Measurements from ENCODE around the gene DDX17. TPM values are rescaled to one million over a fixed set of nuclear protein-coding genes. Genes with fewer than 3 reads are reported as not detected.

The DDX17 gene
- total and polyA plus RNA-seq, 2 donors (not counting 1 experiment from before 2014, with no cell fraction given): 325 to 362 TPM

DNA sequence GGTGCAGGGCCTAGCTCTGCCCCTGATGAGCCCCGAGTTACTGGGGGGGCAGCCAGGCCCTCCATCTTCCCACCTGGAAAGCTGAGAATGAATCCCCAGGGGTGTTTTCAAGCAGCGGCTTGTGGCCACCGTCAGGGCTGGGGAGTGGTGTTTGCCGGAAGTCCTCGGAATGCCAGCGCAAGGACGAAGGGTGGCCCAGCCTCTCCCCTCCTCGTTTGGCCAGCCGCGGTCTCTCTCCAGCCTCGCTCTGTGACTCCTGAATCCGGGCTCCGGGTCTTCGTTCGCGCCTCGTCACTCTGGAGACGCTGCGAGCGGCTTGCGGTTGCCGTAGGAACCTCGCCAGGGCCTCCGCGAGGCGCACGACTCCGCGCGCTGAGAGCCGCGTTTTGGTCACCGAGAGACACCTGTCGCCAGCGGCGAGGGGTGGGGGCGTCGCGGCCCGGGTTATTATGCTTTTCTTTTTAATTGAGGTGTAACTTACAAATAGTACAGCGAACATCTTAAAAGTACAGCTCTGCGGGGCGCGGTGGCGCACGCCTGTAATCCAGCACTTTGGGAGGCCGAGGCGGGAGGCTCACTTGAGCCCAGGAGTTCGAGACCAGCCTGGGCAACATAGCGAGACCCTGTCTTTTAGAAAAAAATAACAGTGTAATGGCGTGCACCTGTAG lies 44.6 kb downstream of the DDX17 start:
- H3K27ac ChIP-seq (ENCODE audit: insufficient read depth, low read length): no peak overlapping the region
- H3K4me1 ChIP-seq (ENCODE audit: control insufficient read depth, extremely low read depth, insufficient read depth, low read length): peaks cover 2% of the 10 kb centered on the region
- no peak overlapping the region for H3K4me3 ChIP-seq (replicated peaks in 1 of 4; ENCODE audit: control extremely low read depth in 1 of 4, insufficient read depth in 1 of 4, low read depth in 3 of 4, low read length in 4 of 4)
- TF ChIP-seq CTCF (conservative IDR thresholded peaks at IDR 0.05 in 1 of 2, IDR thresholded peaks at IDR 0.05 in 1 of 2; ENCODE audit: low read depth in 1 of 2, low read length in 2 of 2) (no peak), EZH2 (IDR thresholded peaks at IDR 0.05; ENCODE audit: low read length, missing control alignments) (peak; percentile 50)
- peak overlapping the region; percentile 21 for H3K4me2 ChIP-seq (ENCODE audit: extremely low read depth, insufficient read depth, low read length)
- H2AFZ ChIP-seq (ENCODE audit: low read length): no peak overlapping the region
- H3K9me3 ChIP-seq (ENCODE audit: control insufficient read depth, insufficient read depth, low read depth, low read length): no peaks in the 10 kb centered on the region
- H3K9ac ChIP-seq (ENCODE audit: insufficient read depth, low read length): no peak overlapping the region
- H3K79me2 ChIP-seq (ENCODE audit: control insufficient read depth, insufficient read depth, low read length): no peaks in the 10 kb centered on the region
- H4K20me1 ChIP-seq (ENCODE audit: control insufficient read depth, extremely low read depth, insufficient read depth, low read length): no peaks in the 10 kb centered on the region
- no peaks in the 10 kb centered on the region for H3K36me3 ChIP-seq (ENCODE audit: control insufficient read depth, insufficient read depth, low read length)
- peaks cover 35% of the 10 kb centered on the region for H3K27me3 ChIP-seq (ENCODE audit: control insufficient read depth, insufficient read depth, low read length)
- peak; percentile 82 to 86 for DNase-seq (ENCODE audit: low read depth in 2 of 2)

GRCh38 chr22:38461057-38461413 lies 45.1 kb downstream of the DDX17 start:
- H3K36me3 ChIP-seq (ENCODE audit: control insufficient read depth, insufficient read depth, low read length): no peaks in the 10 kb centered on the region
- no peak overlapping the region for H2AFZ ChIP-seq (ENCODE audit: low read length)
- H4K20me1 ChIP-seq (ENCODE audit: control insufficient read depth, extremely low read depth, insufficient read depth, low read length): no peaks in the 10 kb centered on the region
- peaks cover 40% of the 10 kb centered on the region for H3K27me3 ChIP-seq (ENCODE audit: control insufficient read depth, insufficient read depth, low read length)
- no peak overlapping the region for H3K27ac ChIP-seq (ENCODE audit: insufficient read depth, low read length)
- H3K4me3 ChIP-seq (replicated peaks in 1 of 4; ENCODE audit: control extremely low read depth in 1 of 4, insufficient read depth in 1 of 4, low read depth in 3 of 4, low read length in 4 of 4): no peak overlapping the region
- no peaks in the 10 kb centered on the region for H3K79me2 ChIP-seq (ENCODE audit: control insufficient read depth, insufficient read depth, low read length)
- TF ChIP-seq CTCF (conservative IDR thresholded peaks at IDR 0.05 in 1 of 2, IDR thresholded peaks at IDR 0.05 in 1 of 2; ENCODE audit: low read depth in 1 of 2, low read length in 2 of 2) (no peak), EZH2 (IDR thresholded peaks at IDR 0.05; ENCODE audit: low read length, missing control alignments) (peak; percentile 2)
- H3K9ac ChIP-seq (ENCODE audit: insufficient read depth, low read length): no peak overlapping the region
- H3K9me3 ChIP-seq (ENCODE audit: control insufficient read depth, insufficient read depth, low read depth, low read length): no peaks in the 10 kb centered on the region
- H3K4me2 ChIP-seq (ENCODE audit: extremely low read depth, insufficient read depth, low read length): no peak overlapping the region
- no peaks in the 10 kb centered on the region for H3K4me1 ChIP-seq (ENCODE audit: control insufficient read depth, extremely low read depth, insufficient read depth, low read length)
- DNase-seq (ENCODE audit: low read depth in 2 of 2): no peak

DNA sequence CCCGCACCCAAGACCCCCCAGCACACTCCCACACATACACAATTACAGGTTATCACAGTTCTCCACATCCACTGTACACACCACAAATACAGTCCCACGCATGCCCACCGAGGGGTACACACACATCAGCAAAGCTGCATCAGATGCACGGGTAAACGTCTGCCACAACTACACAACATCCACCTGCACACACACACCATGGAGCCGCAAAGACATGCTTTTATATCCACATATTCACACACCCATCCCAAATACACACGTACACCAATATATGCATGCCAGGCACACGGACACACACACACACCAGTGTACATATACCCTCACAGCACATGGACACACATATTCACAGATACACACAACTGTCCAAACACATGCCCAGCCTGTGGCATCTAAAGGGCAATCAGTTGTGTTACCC lies 45.7 kb downstream of the DDX17 start:
- Histone ChIP-seq H3K79me2 (ENCODE audit: control insufficient read depth, insufficient read depth, low read length) (no peaks in the 10 kb centered on the region), H3K4me1 (ENCODE audit: control insufficient read depth, extremely low read depth, insufficient read depth, low read length) (no peaks in the 10 kb centered on the region), H3K27ac (ENCODE audit: insufficient read depth, low read length) (no peak overlapping the region), H3K4me2 (ENCODE audit: extremely low read depth, insufficient read depth, low read length) (no peak overlapping the region), H4K20me1 (ENCODE audit: control insufficient read depth, extremely low read depth, insufficient read depth, low read length) (no peaks in the 10 kb centered on the region), H3K4me3 (replicated peaks in 1 of 4; ENCODE audit: control extremely low read depth in 1 of 4, insufficient read depth in 1 of 4, low read depth in 3 of 4, low read length in 4 of 4) (no peak overlapping the region), H2AFZ (ENCODE audit: low read length) (no peak overlapping the region), H3K27me3 (ENCODE audit: control insufficient read depth, insufficient read depth, low read length) (peaks cover 41% of the 10 kb centered on the region), H3K9me3 (ENCODE audit: control insufficient read depth, insufficient read depth, low read depth, low read length) (no peaks in the 10 kb centered on the region), H3K36me3 (ENCODE audit: control insufficient read depth, insufficient read depth, low read length) (no peaks in the 10 kb centered on the region), H3K9ac (ENCODE audit: insufficient read depth, low read length) (no peak overlapping the region)
- no peak for DNase-seq (ENCODE audit: low read depth in 2 of 2)
- TF ChIP-seq CTCF (conservative IDR thresholded peaks at IDR 0.05 in 1 of 2, IDR thresholded peaks at IDR 0.05 in 1 of 2; ENCODE audit: low read depth in 1 of 2, low read length in 2 of 2) (no peak), EZH2 (IDR thresholded peaks at IDR 0.05; ENCODE audit: low read length, missing control alignments) (no peak)
